Measurements from ENCODE around the gene ZNF439. TPM values are rescaled to one million over a fixed set of nuclear protein-coding genes. Genes with fewer than 3 reads are reported as not detected.
"Not testable (repeated sequence)": the region's sequence is repeated elsewhere in the genome, so short reads cannot be mapped to it uniquely, and the experiment has no call there.

Gene ZNF439
- total RNA-seq, 4 donors from 2014 or later: 13.8 to 22.9 (median 18.6) TPM

DNA sequence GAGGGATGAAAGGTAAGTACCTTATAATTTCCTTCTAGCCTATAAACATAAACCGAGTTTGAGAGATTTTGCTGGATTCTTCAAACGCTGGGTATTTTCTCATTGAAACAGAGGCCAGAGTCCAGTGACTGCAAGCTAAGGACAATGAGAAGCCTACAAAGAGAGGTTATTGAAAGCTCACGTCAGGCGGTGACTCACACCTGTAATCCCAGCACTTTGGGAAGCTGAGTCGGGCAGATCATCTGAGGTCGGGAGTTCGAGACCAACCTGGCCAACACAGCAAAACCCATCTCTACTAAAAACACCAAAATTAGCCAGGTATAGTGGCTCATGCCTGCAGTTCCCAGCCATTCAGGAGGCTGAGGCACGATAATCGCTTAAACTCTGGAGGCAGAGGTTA, 24.1 kb downstream of the ZNF439 start:
- 92 to 93% methylated on average over 9 of the region's 9 CpGs for WGBS, 2 donors
- no peak overlapping the region for H3K27ac ChIP-seq
- no peak overlapping the region for H3K4me3 ChIP-seq (replicated peaks in 1 of 3)
- H3K27me3 ChIP-seq: no peaks in the 10 kb centered on the region
- no peaks in the 10 kb centered on the region for H3K4me1 ChIP-seq
- peaks cover 8 to 12% of the 10 kb centered on the region in 2 donors for H3K36me3 ChIP-seq
- TF ChIP-seq POLR2A (IDR thresholded peaks at IDR 0.05): no peak
- TF ChIP-seq, protein P1, sequence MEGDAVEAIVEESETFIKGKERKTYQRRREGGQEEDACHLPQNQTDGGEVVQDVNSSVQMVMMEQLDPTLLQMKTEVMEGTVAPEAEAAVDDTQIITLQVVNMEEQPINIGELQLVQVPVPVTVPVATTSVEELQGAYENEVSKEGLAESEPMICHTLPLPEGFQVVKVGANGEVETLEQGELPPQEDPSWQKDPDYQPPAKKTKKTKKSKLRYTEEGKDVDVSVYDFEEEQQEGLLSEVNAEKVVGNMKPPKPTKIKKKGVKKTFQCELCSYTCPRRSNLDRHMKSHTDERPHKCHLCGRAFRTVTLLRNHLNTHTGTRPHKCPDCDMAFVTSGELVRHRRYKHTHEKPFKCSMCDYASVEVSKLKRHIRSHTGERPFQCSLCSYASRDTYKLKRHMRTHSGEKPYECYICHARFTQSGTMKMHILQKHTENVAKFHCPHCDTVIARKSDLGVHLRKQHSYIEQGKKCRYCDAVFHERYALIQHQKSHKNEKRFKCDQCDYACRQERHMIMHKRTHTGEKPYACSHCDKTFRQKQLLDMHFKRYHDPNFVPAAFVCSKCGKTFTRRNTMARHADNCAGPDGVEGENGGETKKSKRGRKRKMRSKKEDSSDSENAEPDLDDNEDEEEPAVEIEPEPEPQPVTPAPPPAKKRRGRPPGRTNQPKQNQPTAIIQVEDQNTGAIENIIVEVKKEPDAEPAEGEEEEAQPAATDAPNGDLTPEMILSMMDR (IDR thresholded peaks at IDR 0.05): no peak
- H3K9me3 ChIP-seq: no peaks in the 10 kb centered on the region
- DNase-seq: no peak
- intact Hi-C loops (cut with DNase I): no loop called here

DNA sequence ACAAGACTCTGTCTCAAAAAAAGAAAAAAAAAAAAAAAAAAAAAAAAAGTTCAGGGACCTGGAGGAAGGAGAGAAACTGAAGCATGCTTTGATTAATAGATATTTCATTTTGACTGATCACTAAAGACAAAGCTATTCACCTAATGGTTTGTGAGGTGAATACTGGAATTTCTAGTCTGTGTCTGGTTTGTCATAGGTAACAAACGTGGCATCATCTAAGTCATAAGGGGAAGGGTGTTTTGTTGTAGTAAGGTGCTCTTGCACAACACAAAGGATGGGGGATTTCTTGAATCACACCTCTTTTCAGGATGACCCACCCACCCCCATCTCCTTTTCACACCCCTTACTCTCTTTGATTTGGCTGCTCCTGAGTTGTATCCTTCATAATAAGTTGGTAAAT, 25.2 kb downstream of the ZNF439 start:
- Histone ChIP-seq H3K4me1 (no peaks in the 10 kb centered on the region), H3K4me3 (replicated peaks in 1 of 3) (no peak overlapping the region), H3K27me3 (no peaks in the 10 kb centered on the region), H3K36me3 (peaks cover 0 to under 1% of the 10 kb centered on the region in 2 donors), H3K9me3 (no peaks in the 10 kb centered on the region), H3K27ac (no peak overlapping the region)
- no peak for DNase-seq
- no peak for TF ChIP-seq POLR2A (IDR thresholded peaks at IDR 0.05)
- TF ChIP-seq, protein P1 (IDR thresholded peaks at IDR 0.05): no peak
- intact Hi-C loops (cut with DNase I): no loop called here
- 84 to 90% methylated on average over 1 of the region's 1 CpG for WGBS, 2 donors

DNA sequence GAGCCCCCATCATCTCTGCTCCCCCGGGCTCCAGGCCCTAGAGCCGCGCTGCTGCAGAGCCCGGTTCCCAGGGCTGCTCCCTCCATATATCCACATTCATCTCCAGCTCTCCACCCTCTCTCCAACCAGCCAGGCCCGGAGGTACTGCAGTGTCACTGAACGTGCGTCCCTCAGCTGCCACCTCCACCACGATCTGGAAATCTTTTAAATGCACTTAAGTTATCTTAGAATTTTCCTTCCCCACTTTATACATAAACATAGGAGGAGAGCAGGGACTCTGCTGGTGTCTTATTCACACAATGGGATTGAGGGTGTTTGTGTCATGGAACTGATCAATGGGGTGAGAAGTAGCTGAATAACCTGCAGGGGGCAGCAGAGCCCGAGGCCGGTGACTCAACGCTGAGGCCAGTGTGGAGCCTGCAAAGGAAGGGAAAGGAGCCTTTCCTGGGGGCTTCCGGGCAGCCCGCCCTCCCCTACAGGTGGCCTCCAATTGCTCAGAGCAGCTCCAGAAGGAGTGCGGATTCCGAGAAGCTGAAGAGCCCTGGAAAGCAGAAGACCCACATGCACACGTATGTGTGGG, 31.3 kb downstream of the ZNF439 start:
- H3K4me1 ChIP-seq; H3K36me3 ChIP-seq; H3K4me3 ChIP-seq (replicated peaks in 1 of 3); H3K9me3 ChIP-seq; H3K27me3 ChIP-seq; H3K27ac ChIP-seq: not testable (repeated sequence)
- intact Hi-C loops (cut with DNase I): loop anchor here (5.0 to 10.0 kb wide), 2 partner anchors 108 to 265 kb away; partner anchors contain the start of gene ZNF20
- peak; percentile 12 to 22 for DNase-seq
- TF ChIP-seq, protein P1 (IDR thresholded peaks at IDR 0.05): peak in 2 of 6 experiments; percentile 26 to 35
- WGBS, 2 donors: 74 to 77% methylated on average over 16 of the region's 16 CpGs

DNA sequence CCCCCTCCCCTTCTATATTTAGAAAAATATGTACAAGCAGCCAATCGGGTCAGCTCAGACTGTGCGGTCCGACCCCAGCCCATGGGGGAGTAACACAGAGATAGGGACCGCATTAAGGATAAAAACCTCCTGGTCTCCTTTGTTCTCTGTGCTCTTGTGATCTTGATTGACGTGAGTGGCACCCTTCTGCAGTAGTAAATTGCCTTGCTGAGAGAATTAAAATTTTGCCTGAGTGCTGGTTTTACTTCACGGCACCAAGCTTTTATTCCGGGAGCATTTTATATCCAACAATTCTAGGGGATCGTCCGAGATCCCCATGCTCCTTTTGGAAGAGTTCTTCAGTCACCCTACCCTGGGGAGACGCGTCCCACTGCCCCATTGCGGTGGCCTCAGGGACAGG, 32.1 kb downstream of the ZNF439 start:
- Histone ChIP-seq H3K4me3 (replicated peaks in 1 of 3) (no peak overlapping the region), H3K4me1 (no peaks in the 10 kb centered on the region), H3K27me3 (no peaks in the 10 kb centered on the region), H3K9me3 (no peaks in the 10 kb centered on the region), H3K36me3 (no peaks in the 10 kb centered on the region), H3K27ac (no peak overlapping the region)
- DNase-seq: no peak
- WGBS, 2 donors: 93 to 96% methylated on average over 12 of the region's 12 CpGs
- intact Hi-C loops (cut with DNase I): loop anchor here (5.0 to 10.0 kb wide), 2 partner anchors 107 to 264 kb away; partner anchors contain the start of gene ZNF20
- TF ChIP-seq POLR2A (IDR thresholded peaks at IDR 0.05): no peak
- TF ChIP-seq, protein P1 (IDR thresholded peaks at IDR 0.05): no peak

DNA sequence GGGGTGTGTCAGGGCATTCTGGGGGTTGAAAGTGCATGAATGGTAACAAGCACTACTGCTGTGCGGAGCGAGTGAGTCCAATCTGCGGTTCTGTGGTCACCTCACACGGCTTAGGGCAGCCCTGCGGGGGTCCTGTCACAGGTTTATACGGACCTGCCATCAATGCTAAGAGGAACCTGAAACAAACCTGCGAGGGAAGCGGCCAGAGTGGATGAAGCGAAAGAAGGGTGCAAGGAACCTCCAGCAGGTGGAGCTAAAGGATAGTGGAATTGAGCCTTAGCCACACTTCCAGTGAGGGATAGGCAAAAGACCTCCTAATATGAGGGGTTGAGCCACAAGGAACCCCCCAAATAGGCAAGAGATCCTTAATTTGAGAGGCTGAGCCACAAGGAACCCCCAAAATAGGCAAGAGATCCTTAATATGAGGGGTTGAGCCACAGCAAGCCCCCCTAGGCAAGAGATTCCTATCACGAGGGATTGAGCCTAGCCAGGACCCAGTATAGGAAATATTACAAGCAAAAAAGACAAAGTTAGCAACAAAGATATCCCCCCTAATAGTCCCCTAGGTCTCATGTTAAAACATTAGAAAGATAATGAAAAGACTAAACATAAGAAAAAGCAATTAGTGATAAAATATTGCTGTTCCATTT, 32.8 kb downstream of the ZNF439 start:
- no peak overlapping the region for H3K4me3 ChIP-seq (replicated peaks in 1 of 3)
- no peak overlapping the region for H3K27ac ChIP-seq
- no peaks in the 10 kb centered on the region for H3K9me3 ChIP-seq
- intact Hi-C loops (cut with DNase I): loop anchor here (5.0 to 10.0 kb wide), 2 partner anchors 106 to 264 kb away; partner anchors contain the start of gene ZNF20
- no peaks in the 10 kb centered on the region for H3K4me1 ChIP-seq
- 11 to 18% methylated on average over 10 of the region's 10 CpGs for WGBS, 2 donors
- peak; percentile 64 to 66 for DNase-seq
- no peaks in the 10 kb centered on the region for H3K27me3 ChIP-seq
- no peak for TF ChIP-seq POLR2A (IDR thresholded peaks at IDR 0.05)
- TF ChIP-seq, protein P1 (IDR thresholded peaks at IDR 0.05): peak; percentile 49 to 80 (median 68)
- H3K36me3 ChIP-seq: no peaks in the 10 kb centered on the region

Measured in thyroid gland (tissue), 4 donors.